K562 treated with DMSO at 1 percent for 4 hours (cell line): ENCODE results near the gene INCENP. TPM values are rescaled to one million over a fixed set of nuclear protein-coding genes. Genes with fewer than 3 reads are reported as not detected.

ENCODE experiments used
- total RNA-seq: library from RNA; unstranded; fragments of 300-600 nt; gene quantifications from 2 replicates; pipeline ENCODE4 v1.2.3, GENCODE V29; 2022; ENCODE audit not compliant: insufficient read depth

The INCENP gene
- 36.5 and 37.1 TPM in 2 replicates for total RNA-seq

DNA sequence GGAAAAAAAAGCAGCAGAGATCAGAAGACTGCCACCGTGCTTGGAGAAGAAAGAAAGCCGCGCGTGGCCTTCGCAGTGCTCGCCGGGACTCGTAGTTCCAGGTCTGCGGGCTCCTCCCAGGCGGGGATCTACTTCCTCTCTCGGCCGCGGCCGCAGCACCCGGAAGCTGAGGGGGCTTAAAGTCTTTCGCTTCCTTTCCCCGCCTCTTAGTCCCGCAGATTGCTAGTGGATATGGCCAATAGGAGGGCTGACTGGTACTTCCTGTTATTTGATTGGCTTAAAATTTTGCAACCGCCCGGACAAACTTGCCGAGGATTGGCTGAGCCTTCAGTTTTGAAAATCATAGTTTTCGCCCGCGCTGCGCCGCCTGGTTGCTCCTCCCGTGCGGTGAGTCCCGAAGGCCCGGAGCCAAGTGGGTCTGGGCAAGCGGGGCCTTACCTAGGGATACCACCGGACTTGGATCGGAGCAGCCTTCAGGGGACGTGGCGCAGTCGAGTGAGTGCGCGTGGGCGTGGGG lies at the start of gene INCENP:
Gene INCENP (plus strand): TSS at position 343 of the 517 bp plus-strand sequence. CDS start 4,151 bp downstream, outside the sequence.

DNA sequence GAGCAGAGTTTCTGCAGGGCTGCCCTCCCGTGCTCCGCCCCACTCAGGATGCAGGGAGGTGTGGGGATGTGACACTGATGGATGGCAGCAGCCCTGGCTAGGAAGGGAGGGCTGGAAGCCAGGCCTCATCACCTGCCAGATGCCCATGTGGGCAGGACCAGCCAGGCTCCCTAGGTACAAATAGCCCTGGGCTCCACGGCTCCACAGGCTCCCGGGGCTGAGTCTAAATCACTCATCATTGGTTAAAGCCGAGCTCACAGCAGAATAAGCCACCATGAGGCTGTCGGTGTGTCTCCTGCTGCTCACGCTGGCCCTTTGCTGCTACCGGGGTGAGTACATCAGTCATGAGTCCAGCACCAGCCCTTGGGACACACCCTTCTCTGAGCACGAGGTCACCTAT lies 66.2 kb downstream of the INCENP start, which contains the start of gene SCGB1D1:
Gene SCGB1D1 (plus strand): TSS at position 206 of the 400 bp plus-strand sequence. CDS start 69 bp downstream, at position 275.

Other genes with a start within 250 kb of the INCENP start
- gene FADS3, start 232.5 kb upstream of the INCENP start, total RNA-seq: 43.0 and 55.4 TPM in 2 replicates
- 8.9 and 9.2 TPM in 2 replicates for gene RAB3IL1, start 206.4 kb upstream of the INCENP start, total RNA-seq
- 8.4 and 9.2 TPM in 2 replicates for gene BEST1, start 173.7 kb upstream of the INCENP start, total RNA-seq
- gene FTH1, start 156.4 kb upstream of the INCENP start, total RNA-seq: 4,720 and 5,057 TPM in 2 replicates
- gene SCGB1D1, start 66.2 kb downstream of the INCENP start, total RNA-seq: not detected in 2 replicates
- not detected in 2 replicates for gene SCGB2A1, start 84.7 kb downstream of the INCENP start, total RNA-seq
- gene SCGB1D2, start 118.2 kb downstream of the INCENP start, total RNA-seq: not detected in 2 replicates
- gene SCGB2A2, start 146.1 kb downstream of the INCENP start, total RNA-seq: not detected in 2 replicates
- not detected in 2 replicates for gene SCGB1D4, start 175.1 kb downstream of the INCENP start, total RNA-seq
- 16.8 and 20.3 TPM in 2 replicates for gene ASRGL1, start 213.4 kb downstream of the INCENP start, total RNA-seq